Tibial nerve (tissue), 4 donors: ENCODE data around the gene GPC6. TPM values are rescaled to one million over a fixed set of nuclear protein-coding genes. Genes with fewer than 3 reads are reported as not detected.

Experiments
- DNase-seq, 2 donors: peaks; one replicate each; pipeline ENCODE4 v3.0.0-alpha.2; 2019; ENCODE audit warnings: low spot score in 2 of 2
- H3K27ac ChIP-seq, 4 donors: fragments of 200-600 bp; sonication (generic) in 3 of 4; one replicate each; pipeline ENCODE4 v1.5.1; 2017 to 2019; ENCODE audit warnings: mild to moderate bottlenecking in 1 of 4
- H3K27me3 ChIP-seq, 2 donors: fragments of 200-600 bp; sonication (generic) in 1 of 2; one replicate each; pipeline versions ENCODE4 v1.5.1 to v1.6.0; 2017 to 2019
- H3K36me3 ChIP-seq, 3 donors: fragments of 200-600 bp; sonication (generic); one replicate each; pipeline ENCODE4 v1.5.1; 2018 to 2019
- H3K4me1 ChIP-seq, 4 donors: fragments of 200-600 bp; sonication (generic) in 3 of 4; one replicate each; pipeline ENCODE4 v1.5.1; 2017 to 2019
- H3K4me3 ChIP-seq, 4 donors: fragments of 200-600 bp; sonication (generic) in 3 of 4; one replicate each; pipeline ENCODE4 v1.5.1; 2017 to 2019; ENCODE audit warnings: mild to moderate bottlenecking in 1 of 4, moderate library complexity in 1 of 4
- H3K9me3 ChIP-seq, 4 donors: fragments of 200-600 bp; sonication (generic) in 3 of 4; one replicate each; pipeline ENCODE4 v1.5.1; 2017 to 2019
- CTCF ChIP-seq, 5 experiments: fragments of 200-600 bp in 3 of 5; fragments of 450-650 bp in 2 of 5; sonication (generic) in 3 of 5; IDR thresholded peaks; one replicate each; pipeline ENCODE4 v1.5.1; 2016 to 2019; ENCODE audit warnings: antibody characterized with exemption in 5 of 5, mild to moderate bottlenecking in 3 of 5, moderate library complexity in 2 of 5
- EP300 ChIP-seq, 2 donors: sonication (generic); formaldehyde crosslinking; IDR thresholded peaks; one replicate each; pipeline ENCODE4 v1.6.1; 2017; ENCODE audit warnings: antibody characterized with exemption in 2 of 2, mild to moderate bottlenecking in 1 of 2
- POLR2A ChIP-seq, 2 donors: fragments of 450-650 bp; IDR thresholded peaks; one replicate each; pipeline ENCODE4 v1.6.1; 2017; ENCODE audit warnings: antibody characterized with exemption in 2 of 2, mild to moderate bottlenecking in 2 of 2, moderate library complexity in 2 of 2
- WGBS, 2 donors: methylation state at CpG; one replicate each; pipeline ENCODE4 v1.1.5; 2018; 5-methylcytosine and 5-hydroxymethylcytosine counted together
- total RNA-seq, 4 donors: library from RNA; depleted of rRNA; stranded (reverse); fragments of >200 nt; gene quantifications; one replicate each; pipeline ENCODE4 v1.1.0, GENCODE V29; 2016

GPC6 gene
- total RNA-seq, 4 donors from 2014 or later, result 21.9 to 39.5 (median 29.8) TPM

GRCh38 chr13:94280349-94280748 lies 1053.7 kb downstream of the GPC6 start:
- H3K27ac ChIP-seq, result no peak overlapping the region
- TF ChIP-seq EP300 (IDR thresholded peaks at IDR 0.05) (no peak), CTCF (IDR thresholded peaks at IDR 0.05) (no peak), POLR2A (IDR thresholded peaks at IDR 0.05) (no peak)
- H3K4me3 ChIP-seq, result no peak overlapping the region
- peaks cover 0 to 15% (median 3%) of the 10 kb centered on the region in 4 donors for H3K9me3 ChIP-seq
- DNase-seq, result no peak
- no peaks in the 10 kb centered on the region for H3K36me3 ChIP-seq
- 64 to 81% methylated on average over 3 of the region's 3 CpGs for WGBS, 2 donors
- H3K27me3 ChIP-seq, result no peaks in the 10 kb centered on the region
- H3K4me1 ChIP-seq, result no peaks in the 10 kb centered on the region

GRCh38 chr13:94280845-94281244 lies 1054.2 kb downstream of the GPC6 start:
- Histone ChIP-seq H3K4me1 (no peaks in the 10 kb centered on the region), H3K36me3 (no peaks in the 10 kb centered on the region), H3K4me3 (no peak overlapping the region), H3K27ac (no peak overlapping the region), H3K9me3 (peaks cover 0 to 15% (median 3%) of the 10 kb centered on the region in 4 donors), H3K27me3 (no peaks in the 10 kb centered on the region)
- TF ChIP-seq EP300 (IDR thresholded peaks at IDR 0.05), result no peak
- no peak for TF ChIP-seq POLR2A (IDR thresholded peaks at IDR 0.05)
- no peak for TF ChIP-seq CTCF (IDR thresholded peaks at IDR 0.05)
- DNase-seq, result no peak

GRCh38 chr13:94286581-94286980 lies 1060.0 kb downstream of the GPC6 start:
- H3K4me3 ChIP-seq, result no peak overlapping the region
- TF ChIP-seq POLR2A (IDR thresholded peaks at IDR 0.05), result no peak
- no peak for TF ChIP-seq CTCF (IDR thresholded peaks at IDR 0.05)
- no peak for TF ChIP-seq EP300 (IDR thresholded peaks at IDR 0.05)
- DNase-seq, result no peak
- no peaks in the 10 kb centered on the region for H3K4me1 ChIP-seq
- no peaks in the 10 kb centered on the region for H3K36me3 ChIP-seq
- H3K27ac ChIP-seq, result no peak overlapping the region
- 72 to 74% methylated on average over 3 of the region's 3 CpGs for WGBS, 2 donors
- no peaks in the 10 kb centered on the region for H3K9me3 ChIP-seq
- no peaks in the 10 kb centered on the region for H3K27me3 ChIP-seq

DNA sequence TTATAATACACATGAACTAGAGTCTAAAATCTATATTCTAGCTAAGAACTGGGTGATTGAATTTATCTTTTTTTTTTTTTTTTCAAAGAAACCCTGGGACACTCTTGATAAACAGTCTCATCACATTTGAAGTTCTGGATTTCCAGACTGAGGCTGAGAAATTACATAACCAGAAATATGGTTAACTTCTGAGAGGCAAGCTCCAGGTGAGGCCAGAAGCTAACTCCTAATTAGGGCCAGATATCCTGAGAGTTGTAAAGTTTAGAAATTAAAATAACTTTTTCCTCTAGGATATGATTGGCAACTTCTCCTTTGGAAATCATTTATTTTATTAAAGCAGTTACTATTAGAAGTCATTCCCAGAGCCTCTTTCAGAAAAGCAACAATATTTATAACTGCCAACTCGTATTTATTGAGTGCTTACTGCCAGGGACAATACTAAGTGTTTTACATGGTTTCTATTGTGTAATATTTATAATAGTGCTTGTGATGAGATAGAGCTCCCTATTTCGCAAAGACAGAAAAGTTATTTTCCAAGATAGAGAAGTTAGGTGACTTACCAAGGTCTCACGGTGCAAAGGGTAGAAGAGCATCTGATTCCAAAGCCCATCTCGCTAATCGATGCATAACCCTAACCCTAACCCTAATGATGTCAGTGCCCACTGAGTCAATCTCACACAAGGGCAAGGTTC lies 1065.2 kb downstream of the GPC6 start:
- no peaks in the 10 kb centered on the region for H3K9me3 ChIP-seq
- H3K4me1 ChIP-seq, result no peaks in the 10 kb centered on the region
- H3K4me3 ChIP-seq, result no peak overlapping the region
- no peaks in the 10 kb centered on the region for H3K27me3 ChIP-seq
- H3K36me3 ChIP-seq, result no peaks in the 10 kb centered on the region
- TF ChIP-seq POLR2A (IDR thresholded peaks at IDR 0.05) (no peak), CTCF (IDR thresholded peaks at IDR 0.05) (no peak), EP300 (IDR thresholded peaks at IDR 0.05) (no peak)
- H3K27ac ChIP-seq, result no peak overlapping the region
- no peak for DNase-seq
- 82 to 85% methylated on average over 5 of the region's 5 CpGs for WGBS, 2 donors

GRCh38 chr13:94292323-94292640 lies 1065.7 kb downstream of the GPC6 start:
- H3K9me3 ChIP-seq, result no peaks in the 10 kb centered on the region
- H3K36me3 ChIP-seq, result no peaks in the 10 kb centered on the region
- no peak overlapping the region for H3K4me3 ChIP-seq
- WGBS, 2 donors, result 86 to 97% methylated on average over 1 of the region's 1 CpG
- no peak for DNase-seq
- no peaks in the 10 kb centered on the region for H3K27me3 ChIP-seq
- H3K4me1 ChIP-seq, result no peaks in the 10 kb centered on the region
- no peak overlapping the region for H3K27ac ChIP-seq
- TF ChIP-seq POLR2A (IDR thresholded peaks at IDR 0.05) (no peak), CTCF (IDR thresholded peaks at IDR 0.05) (no peak), EP300 (IDR thresholded peaks at IDR 0.05) (no peak)
